SK-N-SH (cell line): ENCODE results near the gene GPR180. TPM values are rescaled to one million over a fixed set of nuclear protein-coding genes. Genes with fewer than 3 reads are reported as not detected.

ENCODE experiments used
- CTCF ChIA-PET: fragments of 300-600, 350-600 bp; formaldehyde crosslinking; extraction: SDS; loops from one replicate; lab custom pipeline; 2021; lab: Yijun Ruan, JAX
- POLR2A ChIA-PET: fragments of 350-600 bp; sonication (Branson Sonifier 250); formaldehyde crosslinking; extraction: SDS; loops from one replicate; lab custom pipeline; 2020; ENCODE audit warnings: antibody characterized with exemption, inconsistent platforms; lab: Yijun Ruan, JAX
- DNase-seq: peaks from one replicate; pipeline ENCODE4 v3.0.0; 2012
- H2AFZ ChIP-seq: fragments of 200-600 bp; sonication (generic); 2 replicates; pipeline ENCODE4 v1.8.1; 2016; ENCODE audit warnings: antibody characterized with exemption, mild to moderate bottlenecking, low read depth
- H3F3A ChIP-seq: fragments of 200-600 bp; sonication (generic); replicated peaks from 2 replicates; pipeline ENCODE3; 2016; ENCODE audit warnings: antibody characterized with exemption, mild to moderate bottlenecking; ENCODE audit not compliant: insufficient read depth
- H3K27ac ChIP-seq, 2 experiments: fragments of 200-500 bp in 1 of 2; fragments of 200-600 bp in 1 of 2; sonication (Bioruptor generic) in 1 of 2; sonication (generic), shearing (Covaris generic) in 1 of 2; 2 replicates each; pipeline versions ENCODE4 v1.5.1 to v1.6.1; 2014 to 2016; ENCODE audit warnings: low read depth in 2 of 2, inconsistent platforms in 1 of 2, low read length in 1 of 2, mild to moderate bottlenecking in 1 of 2, mixed read lengths in 1 of 2
- H3K27me3 ChIP-seq: fragments of 200-600 bp; sonication (generic), shearing (Covaris generic); 2 replicates; pipeline ENCODE4 v1.6.1; 2016; ENCODE audit warnings: mixed run types; ENCODE audit not compliant: insufficient read depth
- H3K36me3 ChIP-seq, 2 experiments: fragments of 200-500 bp in 1 of 2; fragments of 200-600 bp in 1 of 2; sonication (Bioruptor generic) in 1 of 2; sonication (generic) in 1 of 2; replicated peaks in 1 of 2; 2 replicates each; pipeline versions ENCODE3 to v1.5.1; 2014 to 2016; ENCODE audit warnings: low read length in 1 of 2, mild to moderate bottlenecking in 1 of 2; ENCODE audit not compliant: insufficient read depth in 2 of 2, control insufficient read depth in 1 of 2
- H3K4me1 ChIP-seq, 2 experiments: fragments of 200-500 bp in 1 of 2; fragments of 200-600 bp in 1 of 2; sonication (Bioruptor generic) in 1 of 2; sonication (generic), shearing (Covaris generic) in 1 of 2; 2 replicates each; pipeline versions ENCODE4 v1.5.1 to v1.6.1; 2014 to 2016; ENCODE audit warnings: low read depth in 1 of 2, low read length in 1 of 2, mixed run types in 1 of 2; ENCODE audit not compliant: insufficient read depth in 2 of 2, control insufficient read depth in 1 of 2
- H3K4me2 ChIP-seq: fragments of 200-600 bp; sonication (generic), shearing (Covaris generic); 2 replicates; pipeline ENCODE4 v1.6.1; 2017; ENCODE audit warnings: mixed run types
- H3K4me3 ChIP-seq, 2 experiments: fragments of 200-500 bp in 1 of 2; fragments of 200-600 bp in 1 of 2; sonication (Bioruptor generic) in 1 of 2; sonication (generic), shearing (Covaris generic) in 1 of 2; 2 replicates each; pipeline versions ENCODE4 v1.5.1 to v1.8.1; 2014 to 2016; ENCODE audit warnings: low read depth in 2 of 2, inconsistent platforms in 1 of 2, low read length in 1 of 2, mild to moderate bottlenecking in 1 of 2, mixed read lengths in 1 of 2, moderate library complexity in 1 of 2
- H3K79me2 ChIP-seq: fragments of 200-600 bp; sonication (generic); 2 replicates; pipeline ENCODE4 v1.8.1; 2017; ENCODE audit warnings: mild to moderate bottlenecking; ENCODE audit not compliant: insufficient read depth
- H3K9ac ChIP-seq: fragments of 200-600 bp; sonication (generic); 2 replicates; pipeline ENCODE4 v1.6.1; 2017; ENCODE audit warnings: mixed run types
- H3K9me2 ChIP-seq: fragments of 200-600 bp; sonication (generic); 2 replicates; pipeline ENCODE4 v1.6.1; 2017; ENCODE audit warnings: mixed run types
- H3K9me3 ChIP-seq: fragments of 200-600 bp; sonication (generic); 2 replicates; pipeline ENCODE4 v1.6.1; 2017; ENCODE audit warnings: mixed run types, mild to moderate bottlenecking, moderate library complexity
- H4K20me1 ChIP-seq: fragments of 200-600 bp; sonication (generic); 2 replicates; pipeline ENCODE4 v1.6.1; 2017; ENCODE audit warnings: mild to moderate bottlenecking, mixed run types; ENCODE audit not compliant: insufficient read depth
- CHD2 ChIP-seq: fragments of 150-350 bp; IDR thresholded peaks from 2 replicates; pipeline ENCODE4 v1.6.1; 2018; ENCODE audit warnings: low read length; ENCODE audit not compliant: partially characterized antibody
- ELF1 ChIP-seq: IDR thresholded peaks from 2 replicates; pipeline ENCODE4 v1.4.0; 2012
- EP300 ChIP-seq, 2 experiments: IDR thresholded peaks; 2 replicates each; pipeline versions ENCODE4 v1.4.0 to v1.6.1; 2012; ENCODE audit warnings: borderline replicate concordance in 1 of 2, low read depth in 1 of 2, low read length in 1 of 2
- EZH2phosphoT487 ChIP-seq: fragments of 200-600 bp; sonication (generic); IDR thresholded peaks from 2 replicates; pipeline ENCODE4 v1.6.1; 2017; ENCODE audit warnings: low read depth, mixed run types, mild to moderate bottlenecking, antibody characterized with exemption, moderate library complexity, borderline replicate concordance
- FOSL2 ChIP-seq: IDR thresholded peaks from 2 replicates; pipeline ENCODE4 v1.4.0; 2012; ENCODE audit warnings: low read depth, mild to moderate bottlenecking, moderate library complexity, borderline replicate concordance
- FOXJ3 ChIP-seq: sonication (generic); formaldehyde crosslinking; IDR thresholded peaks from 2 replicates; pipeline ENCODE4 v1.5.1; 2020; ENCODE audit warnings: mild to moderate bottlenecking, missing genetic modification reagents
- FOXM1 ChIP-seq: IDR thresholded peaks from 2 replicates; pipeline ENCODE4 v1.4.0; 2012; ENCODE audit warnings: low read depth, mild to moderate bottlenecking
- IRF3 ChIP-seq: fragments of 150-350 bp; IDR thresholded peaks from 2 replicates; pipeline ENCODE4 v1.6.1; 2016; ENCODE audit warnings: mild to moderate bottlenecking, low read depth, low read length
- NFIC ChIP-seq: IDR thresholded peaks from 2 replicates; pipeline ENCODE4 v1.4.0; 2012; ENCODE audit warnings: borderline replicate concordance
- PBX3 ChIP-seq: IDR thresholded peaks from 2 replicates; pipeline ENCODE4; 2012
- RCOR1 ChIP-seq: fragments of 150-350 bp; IDR thresholded peaks from 2 replicates; pipeline ENCODE4 v1.6.1; 2017; ENCODE audit warnings: antibody characterized with exemption, low read length
- RXRA ChIP-seq: IDR thresholded peaks from 2 replicates; pipeline ENCODE4 v1.4.0; 2012; ENCODE audit warnings: low read depth, mild to moderate bottlenecking, borderline replicate concordance
- SMC3 ChIP-seq: IDR thresholded peaks from 2 replicates; pipeline ENCODE4 v1.6.1; 2012; ENCODE audit warnings: low read depth, low read length, improper control_type of control experiment
- TCF12 ChIP-seq: IDR thresholded peaks from 2 replicates; pipeline ENCODE4 v1.4.0; 2012
- USF1 ChIP-seq: IDR thresholded peaks from 2 replicates; pipeline ENCODE4 v1.4.0; 2012; ENCODE audit warnings: low read depth, borderline replicate concordance
- YY1 ChIP-seq: IDR thresholded peaks from 2 replicates; pipeline ENCODE4 v1.4.0; 2012; ENCODE audit warnings: low read depth, mild to moderate bottlenecking
- WGBS: methylation state at CpG from one replicate; pipeline ENCODE4 v1.1.6; 2017; ENCODE audit warnings: low lambda C conversion rate; 5-methylcytosine and 5-hydroxymethylcytosine counted together
- polyA plus RNA-seq, 3 experiments: library from polyadenylated mRNA; depleted of rRNA; stranded (reverse); fragments of >200 nt; gene quantifications; 2 replicates each; pipeline ENCODE4 v1.2.3, GENCODE V29; 2012
- TF ChIP-seq, protein P1 (sequence below): fragments of 150-350 bp; IDR thresholded peaks from 2 replicates; pipeline ENCODE4 v1.6.1; 2017; ENCODE audit warnings: antibody characterized with exemption, low read length, low read depth, borderline replicate concordance

The GPR180 gene
- polyA plus RNA-seq, 1 of the 3 experiments (the other 2 are of a cell fraction), result 1.8 TPM

DNA sequence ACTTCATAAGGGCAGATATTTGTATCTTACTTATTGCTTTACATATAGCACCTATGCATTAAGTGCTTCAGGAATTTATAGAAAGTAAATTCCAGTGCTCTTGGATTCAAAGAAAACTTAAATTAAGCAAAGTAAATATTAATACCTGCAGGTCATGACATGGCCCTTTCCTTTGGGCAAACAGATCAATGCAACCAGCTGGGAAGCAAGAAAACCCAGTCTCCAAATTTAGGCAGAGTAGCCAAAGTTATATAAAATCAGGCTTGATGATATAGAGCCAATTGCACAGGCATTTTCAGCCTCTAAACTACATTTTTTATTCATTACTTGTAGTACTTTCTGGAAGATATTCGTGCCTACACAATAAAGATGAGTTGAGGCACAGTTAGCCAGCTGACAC, 22.6 kb upstream of the GPR180 start:
- CTCF ChIA-PET, result no interaction called here

GRCh38 chr13:94583926-94584325, 17.7 kb upstream of the GPR180 start:
- 94% methylated on average over 1 of the region's 1 CpG for WGBS
- H3K4me2 ChIP-seq, result no peak overlapping the region

More for the DNA sequence above, 22.6 kb upstream of the GPR180 start:
- Histone ChIP-seq H3K79me2 (no peaks in the 10 kb centered on the region), H3K36me3 (peaks cover 87 to 89% of the 10 kb centered on the region in 2 experiments), H4K20me1 (no peaks in the 10 kb centered on the region), H2AFZ (no peak overlapping the region), H3K9me3 (no peaks in the 10 kb centered on the region), H3K4me2 (no peak overlapping the region), H3K4me3 (no peak overlapping the region), H3K27ac (no peak overlapping the region)
- no peak for DNase-seq
- WGBS, result 90% methylated on average over 1 of the region's 1 CpG
- TF ChIP-seq EP300 (IDR thresholded peaks at IDR 0.05; ENCODE audit: borderline replicate concordance in 1 of 2, low read depth in 1 of 2, low read length in 1 of 2) (no peak), FOXM1 (no peak), ELF1 (no peak), FOXJ3 (CRISPR knock-in tag) (no peak), USF1 (no peak), NFIC (no peak), RCOR1 (no peak), TCF12 (no peak), RXRA (no peak), EZH2phosphoT487 (no peak), SMC3 (no peak), FOSL2 (no peak), PBX3 (no peak), YY1 (no peak)
- TF ChIP-seq, protein P1, sequence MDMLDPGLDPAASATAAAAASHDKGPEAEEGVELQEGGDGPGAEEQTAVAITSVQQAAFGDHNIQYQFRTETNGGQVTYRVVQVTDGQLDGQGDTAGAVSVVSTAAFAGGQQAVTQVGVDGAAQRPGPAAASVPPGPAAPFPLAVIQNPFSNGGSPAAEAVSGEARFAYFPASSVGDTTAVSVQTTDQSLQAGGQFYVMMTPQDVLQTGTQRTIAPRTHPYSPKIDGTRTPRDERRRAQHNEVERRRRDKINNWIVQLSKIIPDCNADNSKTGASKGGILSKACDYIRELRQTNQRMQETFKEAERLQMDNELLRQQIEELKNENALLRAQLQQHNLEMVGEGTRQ, result no peak
- TF ChIP-seq, all 33 proteins: peak for 0
- Histone ChIP-seq H3K27me3 (no peaks in the 10 kb centered on the region), H3K9ac (no peak overlapping the region), H3F3A (peaks cover 4% of the 10 kb centered on the region), H3K4me1 (no peaks in the 10 kb centered on the region), H3K9me2 (no peaks in the 10 kb centered on the region)
- POLR2A ChIA-PET, result no interaction called here

More at GRCh38 chr13:94583926-94584325, 17.7 kb upstream of the GPR180 start:
- Histone ChIP-seq H2AFZ (no peak overlapping the region), H3K79me2 (peaks cover 7% of the 10 kb centered on the region; the same call in 1 of the 2 replicates), H3K4me3 (no peak overlapping the region), H3K27ac (no peak overlapping the region), H3K9ac (no peak overlapping the region), H3F3A (peaks cover 4% of the 10 kb centered on the region), H4K20me1 (no peaks in the 10 kb centered on the region), H3K4me1 (no peaks in the 10 kb centered on the region), H3K27me3 (no peaks in the 10 kb centered on the region), H3K9me3 (no peaks in the 10 kb centered on the region), H3K36me3 (peaks cover 57 to 62% of the 10 kb centered on the region in 2 experiments), H3K9me2 (no peaks in the 10 kb centered on the region)
- ChIA-PET CTCF (no interaction called here), POLR2A (no interaction called here)
- no peak for DNase-seq
- TF ChIP-seq CHD2 (no peak), IRF3 (no peak), USF1 (no peak)
